CD14-positive monocyte (primary cell): ENCODE measurements around the gene LHX4. TPM values are rescaled to one million over a fixed set of nuclear protein-coding genes. Genes with fewer than 3 reads are reported as not detected.

Experiments used
- DNase-seq, 3 donors: peaks; one replicate each; pipeline ENCODE4 v3.0.0-alpha.2; 2011 to 2022
- H2AFZ ChIP-seq: 2 replicates; pipeline ENCODE4 v1.6.0; 2012; ENCODE audit warnings: mild to moderate bottlenecking, low read depth, low read length, inconsistent platforms; ENCODE audit not compliant: insufficient read depth, poor library complexity, severe bottlenecking
- H3K27ac ChIP-seq, 2 donors: 1 replicate in 1 of 2; 2 replicates in 1 of 2; pipeline ENCODE4 v1.5.1; 2012 to 2013; ENCODE audit warnings: low read length in 2 of 2, control low read depth in 1 of 2, inconsistent platforms in 1 of 2, low read depth in 1 of 2, mild to moderate bottlenecking in 1 of 2
- H3K27me3 ChIP-seq, 2 donors: one replicate each; pipeline versions ENCODE4 v1.6.0 to v1.6.1; 2011 to 2013; ENCODE audit warnings: low read length in 2 of 2; ENCODE audit not compliant: control insufficient read depth in 2 of 2, insufficient read depth in 2 of 2
- H3K36me3 ChIP-seq, 2 donors: replicated peaks in 1 of 2; 1 replicate in 1 of 2; 2 replicates in 1 of 2; pipeline versions ENCODE4 v1.5.1 to v1.6.1; 2012 to 2013; ENCODE audit warnings: low read length in 2 of 2, control low read depth in 1 of 2, inconsistent platforms in 1 of 2, mild to moderate bottlenecking in 1 of 2; ENCODE audit not compliant: insufficient read depth in 2 of 2, control insufficient read depth in 1 of 2
- H3K4me1 ChIP-seq, 2 donors: 1 replicate in 1 of 2; 2 replicates in 1 of 2; pipeline versions ENCODE4 v1.5.1 to v1.6.1; 2012 to 2013; ENCODE audit warnings: low read length in 2 of 2, control low read depth in 1 of 2, inconsistent platforms in 1 of 2, mild to moderate bottlenecking in 1 of 2, moderate library complexity in 1 of 2; ENCODE audit not compliant: insufficient read depth in 2 of 2, control insufficient read depth in 1 of 2
- H3K4me2 ChIP-seq: replicated peaks from 2 replicates; pipeline ENCODE3; 2012; ENCODE audit warnings: low read length, moderate library complexity, mild to moderate bottlenecking; ENCODE audit not compliant: poor library complexity, severe bottlenecking; ENCODE audit errors: extremely low read depth
- H3K4me3 ChIP-seq, 3 experiments: fragments of 200-600 bp in 1 of 3; sonication (generic) in 1 of 3; replicated peaks in 1 of 3; 1 replicate in 2 of 3; 2 replicates in 1 of 3; pipeline ENCODE4 v1.5.1; 2011 to 2013; ENCODE audit warnings: low read length in 3 of 3, mild to moderate bottlenecking in 3 of 3, control low read depth in 2 of 3, low read depth in 2 of 3, inconsistent platforms in 1 of 3, moderate library complexity in 1 of 3
- H3K79me2 ChIP-seq: 2 replicates; pipeline ENCODE4 v1.6.0; 2012; ENCODE audit warnings: mild to moderate bottlenecking, control low read depth, inconsistent platforms, low read length, moderate library complexity; ENCODE audit not compliant: insufficient read depth
- H3K9ac ChIP-seq: 2 replicates; pipeline ENCODE4 v1.6.0; 2017; ENCODE audit warnings: low read length, mild to moderate bottlenecking; ENCODE audit not compliant: insufficient read depth, poor library complexity, severe bottlenecking
- H3K9me3 ChIP-seq, 2 donors: replicated peaks in 1 of 2; 1 replicate in 1 of 2; 2 replicates in 1 of 2; pipeline versions ENCODE4 v1.5.1 to v1.6.1; 2012 to 2013; ENCODE audit warnings: low read length in 2 of 2, control low read depth in 1 of 2; ENCODE audit not compliant: control insufficient read depth in 1 of 2, insufficient read depth in 1 of 2
- H4K20me1 ChIP-seq: 2 replicates; pipeline ENCODE4 v1.6.0; 2012; ENCODE audit warnings: mild to moderate bottlenecking, low read length, control low read depth, moderate library complexity; ENCODE audit not compliant: insufficient read depth
- H3K27ac Mint-ChIP-seq, 7 donors: one replicate each; pipeline ENCODE4 v1.8.0; 2020; ENCODE audit warnings: mild to moderate bottlenecking in 7 of 7, mixed read lengths in 7 of 7, moderate library complexity in 6 of 7, inconsistent platforms in 2 of 7
- H3K27me3 Mint-ChIP-seq, 3 donors: one replicate each; pipeline ENCODE4 v1.8.0; 2021 to 2022; ENCODE audit warnings: low read depth in 3 of 3, mild to moderate bottlenecking in 3 of 3, mixed read lengths in 3 of 3, moderate library complexity in 3 of 3, inconsistent platforms in 1 of 3
- H3K36me3 Mint-ChIP-seq, 2 donors: one replicate each; pipeline ENCODE4 v1.8.0; 2020; ENCODE audit warnings: mixed read lengths in 2 of 2, inconsistent platforms in 1 of 2, mild to moderate bottlenecking in 1 of 2
- H3K4me1 Mint-ChIP-seq: one replicate; pipeline ENCODE4 v1.8.0; 2020; ENCODE audit warnings: mild to moderate bottlenecking, mixed read lengths
- H3K4me3 Mint-ChIP-seq, 2 donors: one replicate each; pipeline ENCODE4 v1.8.0; 2020; ENCODE audit warnings: mild to moderate bottlenecking in 2 of 2, mixed read lengths in 2 of 2, moderate library complexity in 1 of 2
- H3K9me3 Mint-ChIP-seq, 7 donors: one replicate each; pipeline ENCODE4 v1.8.0; 2020 to 2022; ENCODE audit warnings: mixed read lengths in 7 of 7, mild to moderate bottlenecking in 6 of 7, moderate library complexity in 6 of 7, inconsistent platforms in 2 of 7
- WGBS: methylation state at CpG from one replicate; pipeline ENCODE4 v1.1.5; 2013; ENCODE audit warnings: missing lambda C conversion rate; ENCODE audit not compliant: insufficient coverage; 5-methylcytosine and 5-hydroxymethylcytosine counted together
- intact Hi-C, 2 donors: fragments of 100-400 bp; cut with micrococcal nuclease; formaldehyde crosslinking; loops; one replicate each; pipeline versions ENCODE4 v1.15.0 to v1.15.1; 2023
- polyA plus RNA-seq, 3 donors: library from polyadenylated mRNA; depleted of rRNA in 1 of 3; unstranded in 2 of 3; stranded (reverse) in 1 of 3; fragments of 300-500 nt in 2 of 3; fragments of >200 nt in 1 of 3; fragmentation: Illumina TruSeq in 2 of 3; gene quantifications; 1 replicate in 2 of 3; 2 replicates in 1 of 3; pipeline ENCODE4 v1.2.3, GENCODE V29; 2012 to 2021
- TF ChIP-seq, protein P1 (sequence below): fragments of 200-600 bp; IDR thresholded peaks from one replicate; pipeline ENCODE4 v1.8.0; 2022; ENCODE audit warnings: antibody characterized with exemption, mild to moderate bottlenecking

The LHX4 gene
- polyA plus RNA-seq, 3 donors: not detected

- no peak overlapping the region for H2AFZ ChIP-seq
- TF ChIP-seq, protein P1, sequence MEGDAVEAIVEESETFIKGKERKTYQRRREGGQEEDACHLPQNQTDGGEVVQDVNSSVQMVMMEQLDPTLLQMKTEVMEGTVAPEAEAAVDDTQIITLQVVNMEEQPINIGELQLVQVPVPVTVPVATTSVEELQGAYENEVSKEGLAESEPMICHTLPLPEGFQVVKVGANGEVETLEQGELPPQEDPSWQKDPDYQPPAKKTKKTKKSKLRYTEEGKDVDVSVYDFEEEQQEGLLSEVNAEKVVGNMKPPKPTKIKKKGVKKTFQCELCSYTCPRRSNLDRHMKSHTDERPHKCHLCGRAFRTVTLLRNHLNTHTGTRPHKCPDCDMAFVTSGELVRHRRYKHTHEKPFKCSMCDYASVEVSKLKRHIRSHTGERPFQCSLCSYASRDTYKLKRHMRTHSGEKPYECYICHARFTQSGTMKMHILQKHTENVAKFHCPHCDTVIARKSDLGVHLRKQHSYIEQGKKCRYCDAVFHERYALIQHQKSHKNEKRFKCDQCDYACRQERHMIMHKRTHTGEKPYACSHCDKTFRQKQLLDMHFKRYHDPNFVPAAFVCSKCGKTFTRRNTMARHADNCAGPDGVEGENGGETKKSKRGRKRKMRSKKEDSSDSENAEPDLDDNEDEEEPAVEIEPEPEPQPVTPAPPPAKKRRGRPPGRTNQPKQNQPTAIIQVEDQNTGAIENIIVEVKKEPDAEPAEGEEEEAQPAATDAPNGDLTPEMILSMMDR: no peak
- Mint-ChIP-seq H3K27me3 (peaks cover 3 to 11% (median 10%) of the 10 kb centered on the region in 3 donors), H3K36me3 (no peaks in the 10 kb centered on the region), H3K27ac (peak overlapping the region in 1 of 7 donors; percentile 58), H3K9me3 (no peaks in the 10 kb centered on the region), H3K4me3 (no peak overlapping the region), H3K4me1 (peaks cover 18% of the 10 kb centered on the region)
- no peak overlapping the region for H3K9ac ChIP-seq
- peaks cover 14 to 22% of the 10 kb centered on the region in 2 donors for H3K4me1 ChIP-seq
- no peaks in the 10 kb centered on the region for H3K36me3 ChIP-seq
- WGBS: 97% methylated on average over 7 of the region's 7 CpGs
- no peaks in the 10 kb centered on the region for H3K79me2 ChIP-seq
- H3K27me3 ChIP-seq: no peaks in the 10 kb centered on the region
- no peak for DNase-seq
- H4K20me1 ChIP-seq: no peaks in the 10 kb centered on the region
- H3K9me3 ChIP-seq: no peaks in the 10 kb centered on the region
- H3K27ac ChIP-seq: no peak overlapping the region
- intact Hi-C loops: loop anchor here (2.0 to 5.0 kb wide), 2 partner anchors 166 to 227 kb away; no protein-coding TSS in a partner anchor
- no peak overlapping the region for H3K4me3 ChIP-seq
- no peak overlapping the region for H3K4me2 ChIP-seq
Measured at GRCh38 chr1:180250499-180250770, 20.4 kb downstream of the LHX4 start.

GRCh38 chr1:180250883-180251509 is 20.9 kb downstream of the LHX4 start:
- Mint-ChIP-seq H3K36me3 (no peaks in the 10 kb centered on the region), H3K9me3 (peaks cover 0 to 2% (median 0%) of the 10 kb centered on the region in 7 donors), H3K27me3 (peaks cover 3 to 11% (median 10%) of the 10 kb centered on the region in 3 donors), H3K4me1 (peaks cover 21% of the 10 kb centered on the region), H3K4me3 (no peak overlapping the region), H3K27ac (peak overlapping the region in 1 of 7 donors; percentile 41)
- no peak overlapping the region for H3K27ac ChIP-seq
- intact Hi-C loops: loop anchor here (2.0 to 5.0 kb wide), 2 partner anchors 166 to 226 kb away; no protein-coding TSS in a partner anchor
- no peak overlapping the region for H3K9ac ChIP-seq
- no peak overlapping the region for H3K4me2 ChIP-seq
- no peaks in the 10 kb centered on the region for H3K9me3 ChIP-seq
- no peaks in the 10 kb centered on the region for H3K36me3 ChIP-seq
- TF ChIP-seq, protein P1: no peak
- H4K20me1 ChIP-seq: no peaks in the 10 kb centered on the region
- DNase-seq: no peak
- H3K79me2 ChIP-seq: no peaks in the 10 kb centered on the region
- H3K27me3 ChIP-seq: no peaks in the 10 kb centered on the region
- H2AFZ ChIP-seq: no peak overlapping the region
- peaks cover 18 to 27% of the 10 kb centered on the region in 2 donors for H3K4me1 ChIP-seq
- H3K4me3 ChIP-seq: no peak overlapping the region
- WGBS: 95% methylated on average over 12 of the region's 16 CpGs
